SK-N-SH (cell line): Measurements from ENCODE around the gene FOXP1.

Experiments used
- CTCF ChIP-seq: fragments of 200-600 bp; sonication (generic); IDR thresholded peaks from 2 replicates; pipeline ENCODE4 v1.6.1; 2017; ENCODE audit warnings: antibody characterized with exemption, mild to moderate bottlenecking, moderate library complexity
- EP300 ChIP-seq, 2 experiments: IDR thresholded peaks; 2 replicates each; pipeline versions ENCODE4 v1.4.0 to v1.6.1; 2012; ENCODE audit warnings: borderline replicate concordance in 1 of 2, low read depth in 1 of 2, low read length in 1 of 2
- EZH2phosphoT487 ChIP-seq: fragments of 200-600 bp; sonication (generic); IDR thresholded peaks from 2 replicates; pipeline ENCODE4 v1.6.1; 2017; ENCODE audit warnings: low read depth, mixed run types, mild to moderate bottlenecking, antibody characterized with exemption, moderate library complexity, borderline replicate concordance
- FOXM1 ChIP-seq: IDR thresholded peaks from 2 replicates; pipeline ENCODE4 v1.4.0; 2012; ENCODE audit warnings: low read depth, mild to moderate bottlenecking
- MAX ChIP-seq: IDR thresholded peaks from 2 replicates; pipeline ENCODE4 v1.4.0; 2012; ENCODE audit warnings: low read depth
- POLR2AphosphoS5 ChIP-seq: IDR thresholded peaks from 2 replicates; pipeline ENCODE4 v1.6.1; 2012; ENCODE audit warnings: low read depth, low read length
- RCOR1 ChIP-seq: fragments of 150-350 bp; IDR thresholded peaks from 2 replicates; pipeline ENCODE4 v1.6.1; 2017; ENCODE audit warnings: antibody characterized with exemption, low read length
- SIN3A ChIP-seq: IDR thresholded peaks from 2 replicates; pipeline ENCODE4 v1.6.1; 2012; ENCODE audit warnings: low read depth, mild to moderate bottlenecking, low read length, moderate library complexity, borderline replicate concordance
- TAF1 ChIP-seq: IDR thresholded peaks from 2 replicates; pipeline ENCODE4 v1.6.1; 2012; ENCODE audit warnings: low read depth, mild to moderate bottlenecking, low read length, moderate library complexity, borderline replicate concordance
- TCF12 ChIP-seq: IDR thresholded peaks from 2 replicates; pipeline ENCODE4 v1.4.0; 2012
- TEAD4 ChIP-seq: IDR thresholded peaks from 2 replicates; pipeline ENCODE4 v1.4.0; 2012; ENCODE audit warnings: mild to moderate bottlenecking, borderline replicate concordance; ENCODE audit not compliant: insufficient read depth
- USF1 ChIP-seq: IDR thresholded peaks from 2 replicates; pipeline ENCODE4 v1.4.0; 2012; ENCODE audit warnings: low read depth, borderline replicate concordance

- TF ChIP-seq EP300 (IDR thresholded peaks at IDR 0.05; ENCODE audit: borderline replicate concordance in 1 of 2, low read depth in 1 of 2, low read length in 1 of 2) (no peak), TAF1 (no peak), CTCF (no peak), EZH2phosphoT487 (no peak), SIN3A (no peak), TCF12 (no peak), POLR2AphosphoS5 (no peak), TEAD4 (no peak), USF1 (no peak), RCOR1 (no peak), MAX (no peak), FOXM1 (no peak)
Measured at GRCh38 chr3:71026634-71027578, 556.6 kb downstream of the FOXP1 start.
